Right atrium auricular region (tissue), 2 donors: Measurements from ENCODE around the gene ACAA2. TPM values are rescaled to one million over a fixed set of nuclear protein-coding genes. Genes with fewer than 3 reads are reported as not detected.
A peak's percentile ranks its signal among the peaks of the same experiment; 100 is the strongest.

ENCODE experiments used
- DNase-seq: peaks from one replicate; pipeline ENCODE4 v3.0.0-alpha.2; 2019; ENCODE audit warnings: low spot score
- H3K27ac ChIP-seq, 2 donors: fragments of 200-600 bp; sonication (generic); 1 replicate in 1 of 2; 2 replicates in 1 of 2; pipeline ENCODE4 v1.5.1; 2016 to 2019
- H3K27me3 ChIP-seq, 2 donors: fragments of 200-600 bp; sonication (generic); one replicate each; pipeline versions ENCODE4 v1.5.1 to v1.6.0; 2017 to 2019
- H3K36me3 ChIP-seq: fragments of 200-600 bp; sonication (generic); one replicate; pipeline ENCODE4 v1.5.1; 2016
- H3K4me1 ChIP-seq, 2 donors: fragments of 200-600 bp; sonication (generic); one replicate each; pipeline versions ENCODE4 v1.5.1 to v1.6.0; 2017 to 2019
- H3K4me3 ChIP-seq, 2 donors: fragments of 200-600 bp; sonication (generic); 1 replicate in 1 of 2; 2 replicates in 1 of 2; pipeline ENCODE4 v1.5.1; 2017 to 2019; ENCODE audit warnings: mild to moderate bottlenecking in 1 of 2, moderate library complexity in 1 of 2
- H3K9me3 ChIP-seq, 2 donors: fragments of 200-600 bp; sonication (generic); one replicate each; pipeline ENCODE4 v1.5.1; 2019
- total RNA-seq, 2 donors: library from RNA; depleted of rRNA; stranded (reverse); fragments of >200 nt; gene quantifications; one replicate each; pipeline ENCODE4 v1.1.0, GENCODE V29; 2016
- TF ChIP-seq, protein P1 (sequence below), 2 donors: fragments of 200-600 bp; sonication (generic); IDR thresholded peaks; one replicate each; pipeline ENCODE4 v1.5.1; 2019; ENCODE audit warnings: antibody characterized with exemption in 2 of 2

The ACAA2 gene
- total RNA-seq, 2 donors from 2014 or later = 115 to 149 TPM

DNA sequence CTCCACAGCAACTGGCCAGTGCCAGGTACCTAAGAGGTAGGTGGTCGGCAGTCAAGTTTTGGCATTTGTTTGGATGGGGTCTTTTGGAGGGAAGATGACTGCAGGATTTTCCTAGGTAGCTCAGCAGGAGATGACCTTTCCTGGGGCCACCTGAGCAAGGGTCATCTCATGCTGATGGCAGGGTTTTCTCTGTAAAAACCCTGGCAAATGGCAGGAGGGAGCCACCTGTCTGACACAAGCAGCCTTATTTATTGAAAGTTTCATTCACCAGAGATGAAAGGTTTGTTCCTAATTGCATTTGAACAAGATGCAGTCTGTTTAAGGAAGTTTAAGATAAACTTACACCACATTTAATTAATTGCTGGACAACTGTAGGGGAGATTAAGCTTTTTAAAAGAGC lies 31.6 kb upstream of the ACAA2 start:
- Histone ChIP-seq H3K9me3 (no peaks in the 10 kb centered on the region), H3K27ac (no peak overlapping the region), H3K4me1 (peaks cover 0 to 14% of the 10 kb centered on the region in 2 donors), H3K36me3 (no peaks in the 10 kb centered on the region), H3K4me3 (no peak overlapping the region), H3K27me3 (no peaks in the 10 kb centered on the region)
- TF ChIP-seq, protein P1, sequence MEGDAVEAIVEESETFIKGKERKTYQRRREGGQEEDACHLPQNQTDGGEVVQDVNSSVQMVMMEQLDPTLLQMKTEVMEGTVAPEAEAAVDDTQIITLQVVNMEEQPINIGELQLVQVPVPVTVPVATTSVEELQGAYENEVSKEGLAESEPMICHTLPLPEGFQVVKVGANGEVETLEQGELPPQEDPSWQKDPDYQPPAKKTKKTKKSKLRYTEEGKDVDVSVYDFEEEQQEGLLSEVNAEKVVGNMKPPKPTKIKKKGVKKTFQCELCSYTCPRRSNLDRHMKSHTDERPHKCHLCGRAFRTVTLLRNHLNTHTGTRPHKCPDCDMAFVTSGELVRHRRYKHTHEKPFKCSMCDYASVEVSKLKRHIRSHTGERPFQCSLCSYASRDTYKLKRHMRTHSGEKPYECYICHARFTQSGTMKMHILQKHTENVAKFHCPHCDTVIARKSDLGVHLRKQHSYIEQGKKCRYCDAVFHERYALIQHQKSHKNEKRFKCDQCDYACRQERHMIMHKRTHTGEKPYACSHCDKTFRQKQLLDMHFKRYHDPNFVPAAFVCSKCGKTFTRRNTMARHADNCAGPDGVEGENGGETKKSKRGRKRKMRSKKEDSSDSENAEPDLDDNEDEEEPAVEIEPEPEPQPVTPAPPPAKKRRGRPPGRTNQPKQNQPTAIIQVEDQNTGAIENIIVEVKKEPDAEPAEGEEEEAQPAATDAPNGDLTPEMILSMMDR (IDR thresholded peaks at IDR 0.05) = no peak
- DNase-seq = no peak

DNA sequence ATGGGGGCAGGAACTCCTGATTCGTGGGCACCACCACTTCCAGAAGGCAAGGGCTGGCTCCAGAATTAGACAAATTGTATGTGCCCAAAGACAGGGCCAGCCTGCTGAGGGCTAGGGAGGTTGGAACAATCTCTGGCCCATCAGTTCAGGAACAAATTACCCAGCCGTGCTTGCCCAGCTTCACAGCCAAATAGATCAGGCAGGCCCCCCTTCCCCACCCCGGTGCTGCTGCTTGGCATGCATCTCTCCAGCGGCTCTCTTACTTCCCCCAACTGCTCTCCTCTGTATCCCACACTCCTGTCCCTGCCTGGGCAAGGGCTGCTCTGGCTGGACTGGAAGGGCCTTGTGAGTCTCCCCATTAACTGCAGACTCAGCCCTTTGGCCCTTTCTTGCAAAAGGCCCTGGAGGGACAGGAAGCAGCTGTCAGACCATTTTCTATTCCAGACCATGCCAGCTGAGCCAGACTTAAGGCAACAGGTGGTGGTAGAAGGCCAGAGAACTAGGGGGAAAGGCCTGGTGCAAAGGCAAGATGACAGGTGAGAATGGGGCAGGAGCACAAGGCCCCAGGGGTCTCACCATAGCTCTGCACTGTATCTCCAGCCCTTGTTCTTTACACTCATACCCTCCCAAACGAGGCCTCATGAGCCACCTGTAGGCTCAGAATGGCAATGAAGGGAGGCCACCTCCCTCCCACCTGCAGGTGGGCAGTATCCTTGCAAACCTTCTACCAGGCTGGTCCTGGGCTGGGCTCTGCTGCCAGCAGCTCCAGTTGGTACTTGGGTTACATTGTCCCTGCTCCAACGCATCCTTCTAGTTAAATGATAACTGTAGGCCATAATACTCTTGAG lies 30.7 kb upstream of the ACAA2 start:
- TF ChIP-seq, protein P1 (IDR thresholded peaks at IDR 0.05) = no peak

DNA sequence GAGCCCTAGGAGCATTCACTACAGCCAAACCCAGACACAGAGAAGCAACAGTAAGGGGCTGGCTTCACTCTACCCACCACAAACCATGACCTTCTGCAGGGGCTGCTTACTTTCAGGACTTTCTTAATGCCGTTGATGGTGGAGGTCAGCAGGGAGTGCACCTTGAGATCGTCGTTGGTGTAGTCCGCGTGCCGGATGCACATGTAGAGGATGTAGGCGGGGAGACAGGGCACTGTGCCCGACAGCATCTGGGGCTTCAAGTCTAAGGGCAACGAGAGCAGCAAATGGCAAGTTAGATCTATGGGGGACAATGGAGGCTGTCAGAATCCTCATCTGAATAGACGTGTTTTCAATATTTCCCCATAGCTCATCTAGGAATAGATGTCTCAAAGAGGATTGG lies 29.8 kb upstream of the ACAA2 start:
- no peaks in the 10 kb centered on the region for H3K9me3 ChIP-seq
- H3K27me3 ChIP-seq = no peaks in the 10 kb centered on the region
- no peaks in the 10 kb centered on the region for H3K36me3 ChIP-seq
- TF ChIP-seq, protein P1 (IDR thresholded peaks at IDR 0.05) = no peak
- H3K27ac ChIP-seq = no peak overlapping the region
- no peak overlapping the region for H3K4me3 ChIP-seq
- H3K4me1 ChIP-seq = peaks cover 0 to 7% of the 10 kb centered on the region in 2 donors
- peak; percentile 30 for DNase-seq

More for the DNA sequence above, 30.7 kb upstream of the ACAA2 start:
- Histone ChIP-seq H3K36me3 (no peaks in the 10 kb centered on the region), H3K27me3 (no peaks in the 10 kb centered on the region), H3K4me3 (no peak overlapping the region), H3K9me3 (no peaks in the 10 kb centered on the region), H3K27ac (no peak overlapping the region), H3K4me1 (peaks cover 0 to 7% of the 10 kb centered on the region in 2 donors)
- peak; percentile 46 for DNase-seq

DNA sequence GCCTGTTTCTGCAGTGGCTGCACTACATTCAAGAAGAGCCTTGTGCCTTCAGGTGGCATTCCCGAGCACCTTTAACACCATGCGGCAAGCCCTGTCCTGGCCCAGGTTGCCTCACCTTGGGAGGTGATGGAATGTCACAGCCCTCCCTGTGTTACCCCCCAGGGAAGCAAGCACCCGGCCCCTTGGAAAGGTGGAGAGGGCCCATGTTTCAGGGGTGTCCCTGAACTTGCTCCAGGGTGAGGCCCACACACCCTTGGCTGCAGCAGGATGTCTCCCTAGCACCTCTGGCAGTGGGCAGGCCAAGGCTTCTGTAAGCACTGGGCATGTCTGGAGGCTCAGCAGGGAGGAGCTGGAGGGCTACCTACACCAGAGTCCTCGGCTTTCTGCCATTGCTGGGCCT lies 29.3 kb upstream of the ACAA2 start:
- no peak overlapping the region for H3K27ac ChIP-seq
- peak; percentile 55 for DNase-seq
- H3K9me3 ChIP-seq = no peaks in the 10 kb centered on the region
- no peaks in the 10 kb centered on the region for H3K27me3 ChIP-seq
- no peaks in the 10 kb centered on the region for H3K36me3 ChIP-seq
- no peak overlapping the region for H3K4me3 ChIP-seq
- peaks cover 0 to 7% of the 10 kb centered on the region in 2 donors for H3K4me1 ChIP-seq
- TF ChIP-seq, protein P1 (IDR thresholded peaks at IDR 0.05) = no peak

DNA sequence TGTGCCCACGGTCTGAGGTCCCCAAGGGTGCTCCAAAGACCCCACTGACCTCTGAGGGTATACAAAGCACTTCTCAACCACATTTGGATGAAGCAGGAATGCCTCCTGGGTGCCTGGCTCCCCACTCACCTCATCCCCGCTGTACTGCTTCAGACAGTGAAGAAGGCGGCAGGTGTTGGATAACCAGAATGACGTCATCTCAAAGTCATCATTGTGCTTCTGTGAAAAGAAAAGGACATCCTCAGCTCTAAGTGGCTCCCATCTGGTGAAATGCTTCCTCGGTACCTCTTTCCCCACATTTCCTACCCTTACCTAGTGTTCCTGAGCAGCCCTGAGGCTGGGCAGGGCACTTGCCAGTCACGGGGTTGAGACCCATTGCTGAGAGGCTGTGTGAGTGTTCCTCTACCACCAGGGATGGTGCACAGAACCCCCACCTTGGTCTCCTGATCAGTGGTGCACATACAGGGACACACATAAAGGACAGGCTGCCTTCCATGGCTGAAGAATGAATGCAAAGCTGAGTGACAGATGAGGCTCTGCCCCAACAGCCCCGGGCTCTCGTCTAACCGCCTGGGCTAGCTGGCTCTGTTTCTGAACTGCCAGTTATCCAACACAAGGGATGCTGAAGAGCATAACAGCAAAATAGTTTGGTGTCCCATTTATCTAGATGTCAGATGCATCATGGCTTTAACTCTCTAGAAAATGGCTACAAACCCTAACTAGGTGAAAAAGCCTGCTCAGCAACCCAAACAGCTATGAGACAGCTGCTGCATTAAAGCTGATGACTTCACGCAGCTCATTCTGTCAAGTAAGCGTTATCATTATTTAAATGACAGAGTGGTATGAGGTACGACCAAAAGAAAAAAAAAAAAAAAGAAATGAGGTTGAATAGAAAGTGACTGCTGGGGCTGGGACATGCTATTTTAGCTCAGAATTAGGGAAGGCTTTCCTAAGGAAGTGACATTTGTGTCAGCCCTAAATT lies 28.2 kb upstream of the ACAA2 start:
- Histone ChIP-seq H3K9me3 (no peaks in the 10 kb centered on the region), H3K27ac (no peak overlapping the region), H3K27me3 (no peaks in the 10 kb centered on the region), H3K4me3 (no peak overlapping the region), H3K36me3 (no peaks in the 10 kb centered on the region), H3K4me1 (peaks cover 0 to 7% of the 10 kb centered on the region in 2 donors)
- TF ChIP-seq, protein P1 (IDR thresholded peaks at IDR 0.05) = no peak
- DNase-seq = peak; percentile 55
